Measurements from ENCODE around the gene GOLM1. TPM values are rescaled to one million over a fixed set of nuclear protein-coding genes. Genes with fewer than 3 reads are reported as not detected.

The GOLM1 gene
- total RNA-seq, 4 donors from 2014 or later = 2.9 to 8.6 (median 7.6) TPM

DNA sequence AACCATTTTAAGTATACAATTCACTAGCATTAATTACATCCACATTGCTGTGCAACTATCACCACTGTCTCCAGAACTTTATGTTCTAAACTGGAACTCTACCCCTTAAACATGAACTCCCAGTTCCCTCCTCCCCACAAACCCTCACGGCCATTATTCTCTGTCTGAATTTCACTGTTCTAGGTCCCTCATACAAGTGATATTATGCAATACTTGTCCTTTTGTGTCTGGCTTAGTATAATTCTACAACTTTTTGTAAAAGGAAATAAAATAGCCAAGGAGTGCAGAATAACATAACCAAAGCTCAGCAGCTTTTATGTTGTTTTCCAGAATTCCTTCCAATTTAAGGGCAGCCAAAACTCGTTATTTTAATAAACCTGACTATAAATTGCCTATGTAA, 105.2 kb downstream of the GOLM1 start:
- DNase-seq (ENCODE audit: extremely low spot score) = no peak
- H3K36me3 ChIP-seq = peaks cover 10 to 27% (median 17%) of the 10 kb centered on the region in 4 donors
- H3K9me3 ChIP-seq = no peaks in the 10 kb centered on the region
- intact Hi-C loops (cut with DNase I) = no loop called here
- H3K4me3 ChIP-seq = no peak overlapping the region
- WGBS = 90% methylated on average over 2 of the region's 2 CpGs
- TF ChIP-seq, protein P1, sequence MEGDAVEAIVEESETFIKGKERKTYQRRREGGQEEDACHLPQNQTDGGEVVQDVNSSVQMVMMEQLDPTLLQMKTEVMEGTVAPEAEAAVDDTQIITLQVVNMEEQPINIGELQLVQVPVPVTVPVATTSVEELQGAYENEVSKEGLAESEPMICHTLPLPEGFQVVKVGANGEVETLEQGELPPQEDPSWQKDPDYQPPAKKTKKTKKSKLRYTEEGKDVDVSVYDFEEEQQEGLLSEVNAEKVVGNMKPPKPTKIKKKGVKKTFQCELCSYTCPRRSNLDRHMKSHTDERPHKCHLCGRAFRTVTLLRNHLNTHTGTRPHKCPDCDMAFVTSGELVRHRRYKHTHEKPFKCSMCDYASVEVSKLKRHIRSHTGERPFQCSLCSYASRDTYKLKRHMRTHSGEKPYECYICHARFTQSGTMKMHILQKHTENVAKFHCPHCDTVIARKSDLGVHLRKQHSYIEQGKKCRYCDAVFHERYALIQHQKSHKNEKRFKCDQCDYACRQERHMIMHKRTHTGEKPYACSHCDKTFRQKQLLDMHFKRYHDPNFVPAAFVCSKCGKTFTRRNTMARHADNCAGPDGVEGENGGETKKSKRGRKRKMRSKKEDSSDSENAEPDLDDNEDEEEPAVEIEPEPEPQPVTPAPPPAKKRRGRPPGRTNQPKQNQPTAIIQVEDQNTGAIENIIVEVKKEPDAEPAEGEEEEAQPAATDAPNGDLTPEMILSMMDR (IDR thresholded peaks at IDR 0.05) = no peak
- H3K27me3 ChIP-seq = no peaks in the 10 kb centered on the region
- H3K27ac ChIP-seq (replicated peaks in 1 of 4) = no peak overlapping the region
- no peaks in the 10 kb centered on the region for H3K4me1 ChIP-seq

DNA sequence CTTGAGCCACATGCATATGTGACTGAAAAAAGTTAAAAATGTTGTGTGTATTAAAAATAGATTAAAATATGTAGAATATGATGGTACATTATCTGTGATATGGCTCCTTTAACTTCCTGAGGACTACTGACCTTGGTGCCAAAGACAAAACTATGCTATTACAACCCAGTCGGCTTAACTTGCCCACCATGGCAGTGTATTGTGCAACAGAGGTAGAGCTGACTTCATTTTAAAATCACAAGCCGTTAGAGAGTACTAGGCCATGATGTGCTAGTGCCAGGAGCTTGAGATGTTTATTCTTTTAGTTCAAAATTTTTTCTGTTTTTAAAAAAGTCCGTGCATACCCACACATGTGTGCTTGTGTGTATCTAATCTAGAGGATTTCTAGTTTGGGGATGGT, 112.1 kb downstream of the GOLM1 start:
- Histone ChIP-seq H3K27ac (replicated peaks in 1 of 4) (no peak overlapping the region), H3K36me3 (peaks cover 0 to 27% (median 15%) of the 10 kb centered on the region in 4 donors), H3K9me3 (no peaks in the 10 kb centered on the region), H3K4me3 (no peak overlapping the region), H3K27me3 (no peaks in the 10 kb centered on the region), H3K4me1 (peaks cover 0 to 7% (median 2%) of the 10 kb centered on the region in 4 donors)
- intact Hi-C loops (cut with DNase I) = no loop called here
- TF ChIP-seq, protein P1 (IDR thresholded peaks at IDR 0.05) = no peak
- no peak for TF ChIP-seq EP300 (IDR thresholded peaks at IDR 0.05)
- no peak for TF ChIP-seq POLR2A (IDR thresholded peaks at IDR 0.05; ENCODE audit: low read depth)
- TF ChIP-seq POLR2AphosphoS5 (IDR thresholded peaks at IDR 0.05) = no peak
- 81% methylated on average over 3 of the region's 3 CpGs for WGBS
- DNase-seq (ENCODE audit: extremely low spot score) = no peak

DNA sequence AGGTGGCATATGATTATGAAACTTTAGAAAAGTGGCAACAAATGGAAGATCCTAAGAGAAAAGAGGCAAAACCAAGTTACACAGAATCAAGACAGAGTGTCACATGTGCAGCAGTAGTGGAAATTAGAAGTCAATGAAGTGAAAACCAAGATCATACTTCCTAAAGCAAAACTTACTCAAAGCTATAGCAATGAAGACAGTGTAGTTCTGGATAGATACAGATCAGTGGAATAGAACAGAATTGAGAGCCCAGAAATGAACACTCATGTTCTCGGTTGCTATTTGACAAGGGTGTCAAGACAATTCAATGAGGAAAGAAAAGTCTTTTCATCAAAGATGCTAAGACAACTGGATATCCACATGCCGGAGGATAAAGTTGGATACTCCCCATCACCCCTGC, 114.9 kb downstream of the GOLM1 start:
- 95% methylated on average over 2 of the region's 2 CpGs for WGBS
- DNase-seq (ENCODE audit: extremely low spot score) = no peak
- H3K36me3 ChIP-seq = peaks cover 5 to 46% (median 27%) of the 10 kb centered on the region in 4 donors
- no peaks in the 10 kb centered on the region for H3K27me3 ChIP-seq
- H3K4me1 ChIP-seq = peaks cover 5 to 13% (median 7%) of the 10 kb centered on the region in 4 donors
- TF ChIP-seq EP300 (IDR thresholded peaks at IDR 0.05) = no peak
- TF ChIP-seq POLR2A (IDR thresholded peaks at IDR 0.05; ENCODE audit: low read depth) = no peak
- TF ChIP-seq, protein P1 (IDR thresholded peaks at IDR 0.05) = no peak
- TF ChIP-seq POLR2AphosphoS5 (IDR thresholded peaks at IDR 0.05) = no peak
- intact Hi-C loops (cut with DNase I) = no loop called here
- no peaks in the 10 kb centered on the region for H3K9me3 ChIP-seq
- H3K27ac ChIP-seq (replicated peaks in 1 of 4) = no peak overlapping the region
- H3K4me3 ChIP-seq = no peak overlapping the region

DNA sequence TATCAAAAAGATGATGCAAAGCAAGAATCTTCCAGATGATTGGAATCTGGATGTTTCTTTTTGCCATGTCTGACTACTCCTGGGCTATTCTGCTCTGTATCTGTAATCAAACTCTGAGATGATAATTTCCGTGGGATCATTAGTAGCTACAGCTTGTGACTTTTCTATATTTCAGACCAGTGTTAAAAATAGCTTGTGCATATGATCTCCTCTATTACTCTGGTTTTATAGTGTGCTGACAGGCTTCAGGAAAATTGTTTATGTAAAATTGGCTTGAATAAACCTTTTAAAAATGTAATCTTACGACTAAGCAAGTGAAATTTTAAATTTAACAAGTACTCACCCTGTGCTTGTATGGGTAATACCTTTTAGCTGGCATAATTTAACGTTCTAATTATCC, 118.0 kb downstream of the GOLM1 start:
- Histone ChIP-seq H3K9me3 (no peaks in the 10 kb centered on the region), H3K27ac (replicated peaks in 1 of 4) (no peak overlapping the region), H3K4me1 (peaks cover 5 to 13% (median 7%) of the 10 kb centered on the region in 4 donors), H3K36me3 (peaks cover 15 to 65% (median 45%) of the 10 kb centered on the region in 4 donors), H3K27me3 (no peaks in the 10 kb centered on the region), H3K4me3 (no peak overlapping the region)
- DNase-seq (ENCODE audit: extremely low spot score) = no peak
- TF ChIP-seq POLR2AphosphoS5 (IDR thresholded peaks at IDR 0.05) (no peak), EP300 (IDR thresholded peaks at IDR 0.05) (no peak), POLR2A (IDR thresholded peaks at IDR 0.05; ENCODE audit: low read depth) (no peak)
- TF ChIP-seq, protein P1 (IDR thresholded peaks at IDR 0.05) = no peak
- 54% methylated on average over 3 of the region's 3 CpGs for WGBS
- intact Hi-C loops (cut with DNase I) = no loop called here

DNA sequence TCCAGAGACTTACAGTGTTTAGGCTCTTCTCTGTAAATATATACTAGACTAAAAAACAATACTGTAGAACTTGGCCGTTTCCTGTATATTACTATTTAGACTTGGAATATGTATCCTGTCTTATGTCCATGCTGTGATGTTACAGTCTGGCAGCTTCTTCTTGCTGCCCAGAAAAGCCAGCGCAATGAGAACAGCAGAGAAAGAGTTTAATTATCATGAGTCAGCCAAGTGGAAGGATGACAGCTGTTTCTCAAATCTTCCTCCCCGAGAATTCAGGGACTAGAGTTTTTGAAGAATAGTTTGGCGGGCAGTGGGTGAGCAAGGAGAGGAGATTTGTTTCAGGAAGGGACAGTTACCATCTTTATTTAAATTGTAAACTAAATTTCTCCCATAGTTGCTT, 120.9 kb downstream of the GOLM1 start:
- no peak for DNase-seq (ENCODE audit: extremely low spot score)
- H3K36me3 ChIP-seq = peaks cover 15 to 70% (median 47%) of the 10 kb centered on the region in 4 donors

More for the DNA sequence above, 120.9 kb downstream of the GOLM1 start:
- Histone ChIP-seq H3K4me1 (peaks cover 5 to 13% (median 7%) of the 10 kb centered on the region in 4 donors), H3K4me3 (no peak overlapping the region), H3K27me3 (no peaks in the 10 kb centered on the region), H3K27ac (replicated peaks in 1 of 4) (no peak overlapping the region), H3K9me3 (no peaks in the 10 kb centered on the region)
- intact Hi-C loops (cut with DNase I) = no loop called here
- TF ChIP-seq POLR2A (IDR thresholded peaks at IDR 0.05; ENCODE audit: low read depth) (no peak), POLR2AphosphoS5 (IDR thresholded peaks at IDR 0.05) (no peak), EP300 (IDR thresholded peaks at IDR 0.05) (no peak)
- TF ChIP-seq, protein P1 (IDR thresholded peaks at IDR 0.05) = no peak
- 59% methylated on average over 4 of the region's 4 CpGs for WGBS
